ENCODE results near the gene CCNB1IP1.
A peak's percentile ranks its signal among the peaks of the same experiment; 100 is the strongest.
"Not testable (repeated sequence)": the region's sequence is repeated elsewhere in the genome, so short reads cannot be mapped to it uniquely, and the experiment has no call there.

The CCNB1IP1 gene, protein sequence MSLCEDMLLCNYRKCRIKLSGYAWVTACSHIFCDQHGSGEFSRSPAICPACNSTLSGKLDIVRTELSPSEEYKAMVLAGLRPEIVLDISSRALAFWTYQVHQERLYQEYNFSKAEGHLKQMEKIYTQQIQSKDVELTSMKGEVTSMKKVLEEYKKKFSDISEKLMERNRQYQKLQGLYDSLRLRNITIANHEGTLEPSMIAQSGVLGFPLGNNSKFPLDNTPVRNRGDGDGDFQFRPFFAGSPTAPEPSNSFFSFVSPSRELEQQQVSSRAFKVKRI

DNA sequence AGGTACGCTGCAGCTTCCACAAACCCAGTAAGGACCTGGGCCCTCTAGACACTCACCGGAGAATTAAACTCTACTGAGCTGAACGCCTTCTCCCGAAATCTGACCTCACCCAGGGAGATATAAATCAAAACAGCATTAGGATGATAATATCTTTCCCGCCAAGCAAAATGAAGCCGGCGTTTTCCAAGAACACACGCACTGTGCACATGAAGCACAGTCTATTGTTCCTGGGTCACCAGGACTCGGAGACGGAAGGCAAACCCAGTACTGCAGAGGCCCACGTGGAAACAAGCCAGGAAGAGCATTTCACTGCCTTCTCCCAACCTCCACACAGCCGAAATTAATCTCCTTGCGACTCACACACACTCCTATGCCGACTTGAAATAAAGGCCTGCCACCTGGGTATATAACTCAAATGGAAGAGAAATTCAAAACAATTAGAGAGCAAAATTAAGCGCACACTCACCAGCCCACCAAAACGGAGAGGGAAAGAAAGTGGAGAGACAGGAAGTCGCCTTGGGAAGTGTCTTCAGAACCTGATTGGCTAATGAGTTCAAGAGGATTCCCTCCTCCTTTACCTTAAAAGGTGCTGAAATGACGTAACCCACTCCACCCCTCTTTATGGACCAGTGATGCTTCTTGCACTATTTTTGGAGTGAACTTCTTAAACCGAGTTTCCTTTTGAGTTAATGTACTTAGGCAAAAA lies at the start of gene CCNB1IP1:
TSS of gene CCNB1IP1 (minus strand) at position 492 of the 706 bp plus-strand sequence. CDS start 16,756 bp downstream, outside the sequence.
- peak; percentile 52 for DNase-seq

GRCh38 chr14:20382526-20382925 lies 49.4 kb upstream of the CCNB1IP1 start:
- DNase-seq = no peak

DNA sequence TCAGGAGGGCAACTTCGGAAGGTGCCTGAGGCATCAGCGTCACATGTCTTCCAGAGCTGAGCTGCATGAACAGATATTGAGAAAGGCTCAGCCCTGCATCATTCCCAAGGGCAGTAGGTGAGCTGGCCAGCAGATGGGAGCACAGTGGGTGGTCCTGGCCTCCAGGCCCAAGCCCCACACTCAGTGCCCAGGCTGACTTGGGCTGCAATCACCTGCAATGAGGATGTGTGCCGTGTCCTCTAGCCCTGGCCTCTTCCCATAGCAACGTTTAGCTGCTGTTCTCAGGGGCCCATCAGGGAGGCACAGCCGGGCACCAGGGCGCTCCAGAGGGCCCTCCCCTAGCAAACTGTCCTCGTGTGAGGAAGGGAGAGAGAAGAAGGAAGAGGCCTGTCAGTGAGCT lies 48.3 kb upstream of the CCNB1IP1 start:
- no peak for DNase-seq

- no peak for DNase-seq
Measured at GRCh38 chr14:20380681-20381080, 47.6 kb upstream of the CCNB1IP1 start.

DNA sequence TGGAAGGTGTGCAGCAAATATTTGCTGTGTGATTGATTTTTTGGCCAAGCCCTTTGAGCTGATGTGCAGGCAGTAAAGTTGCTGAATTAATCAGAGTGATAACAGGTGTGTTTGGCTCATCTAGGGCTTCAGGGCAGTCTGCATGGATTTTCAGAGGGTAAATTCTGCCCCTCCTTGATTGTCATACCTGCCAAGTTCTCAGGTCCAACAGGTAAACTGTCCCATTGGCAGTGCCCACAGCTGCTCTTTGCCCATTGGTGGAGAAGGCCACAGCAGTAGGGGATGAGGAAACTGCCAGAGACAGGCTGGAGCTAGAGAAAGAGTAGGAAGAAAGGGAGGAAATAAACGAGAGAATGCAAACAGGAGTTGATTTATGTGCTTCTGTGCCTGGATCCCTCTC lies 46.7 kb upstream of the CCNB1IP1 start:
- DNase-seq = no peak

GRCh38 chr14:20377171-20377570 lies 44.1 kb upstream of the CCNB1IP1 start:
- DNase-seq = no peak

DNA sequence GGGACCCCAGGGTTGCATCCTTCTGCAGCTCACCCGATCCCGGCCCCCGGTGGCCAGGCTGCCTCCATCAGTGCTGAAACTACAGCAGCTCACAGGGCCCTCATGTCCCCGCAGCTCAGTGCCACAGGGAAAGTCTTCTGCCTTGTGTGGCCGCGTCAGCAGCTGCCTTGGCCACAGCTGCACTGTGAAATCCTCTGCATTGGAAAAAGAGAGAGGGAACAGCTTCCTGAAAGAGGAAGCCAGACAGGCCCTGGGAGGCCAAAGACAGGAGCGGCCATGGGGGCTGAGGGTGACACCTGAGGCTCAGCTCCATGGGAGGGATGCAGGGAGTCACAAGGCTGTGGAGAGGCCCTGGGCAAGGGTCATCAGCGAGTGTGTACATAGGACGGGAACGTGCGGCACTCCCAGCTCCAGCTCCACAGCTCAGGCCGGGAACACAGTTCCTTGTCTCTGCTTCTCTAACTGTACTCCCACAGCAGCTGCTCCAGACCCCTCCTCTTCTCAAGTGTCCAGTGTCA lies 43.1 kb upstream of the CCNB1IP1 start:
- DNase-seq = no peak

DNA sequence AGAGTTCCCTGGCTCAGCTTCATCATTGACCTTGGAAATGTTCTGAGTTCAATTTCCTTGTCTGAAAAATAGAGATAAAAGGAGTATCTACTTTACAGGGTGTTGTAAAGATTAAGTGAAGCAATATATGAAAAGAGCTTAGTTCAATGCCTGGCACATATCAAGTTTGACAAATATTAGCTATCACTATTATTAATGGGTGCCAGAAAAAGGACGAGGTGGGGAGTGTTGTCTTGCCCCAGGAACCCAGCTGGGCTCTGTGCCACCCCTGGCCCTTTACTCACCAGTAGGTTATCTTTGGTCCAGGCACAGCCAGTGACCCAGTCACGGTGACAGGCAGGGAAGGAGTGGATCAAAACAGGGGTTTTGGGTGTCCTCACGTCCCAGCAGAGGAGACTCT lies 42.4 kb upstream of the CCNB1IP1 start:
- no peak for DNase-seq

DNA sequence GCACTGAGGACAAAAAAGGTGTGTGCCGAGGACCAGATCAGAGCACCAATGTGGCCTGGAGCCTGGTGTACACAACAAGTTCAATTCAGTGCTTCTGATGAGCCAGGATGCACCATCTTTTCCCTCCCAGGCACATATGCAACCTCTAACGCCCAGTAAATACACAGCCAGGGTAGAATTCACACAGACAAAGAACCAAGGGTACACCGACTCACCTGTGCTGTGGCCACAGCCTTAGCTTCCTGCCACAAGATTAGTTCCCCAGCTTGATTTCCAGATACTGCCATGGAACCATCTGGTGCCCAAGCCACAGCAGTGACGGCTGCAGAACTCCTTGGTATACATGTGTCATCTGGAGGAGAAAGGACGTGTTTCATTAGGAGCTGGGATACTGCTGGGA lies 39.7 kb upstream of the CCNB1IP1 start:
- no peak for DNase-seq

- no peak for DNase-seq
Measured at GRCh38 chr14:20365928-20366327, 32.8 kb upstream of the CCNB1IP1 start.

- DNase-seq = not testable (repeated sequence)
Measured at GRCh38 chr14:20358474-20358873, 25.4 kb upstream of the CCNB1IP1 start.

GRCh38 chr14:20356422-20356821 lies 23.3 kb upstream of the CCNB1IP1 start:
- DNase-seq = no peak

DNA sequence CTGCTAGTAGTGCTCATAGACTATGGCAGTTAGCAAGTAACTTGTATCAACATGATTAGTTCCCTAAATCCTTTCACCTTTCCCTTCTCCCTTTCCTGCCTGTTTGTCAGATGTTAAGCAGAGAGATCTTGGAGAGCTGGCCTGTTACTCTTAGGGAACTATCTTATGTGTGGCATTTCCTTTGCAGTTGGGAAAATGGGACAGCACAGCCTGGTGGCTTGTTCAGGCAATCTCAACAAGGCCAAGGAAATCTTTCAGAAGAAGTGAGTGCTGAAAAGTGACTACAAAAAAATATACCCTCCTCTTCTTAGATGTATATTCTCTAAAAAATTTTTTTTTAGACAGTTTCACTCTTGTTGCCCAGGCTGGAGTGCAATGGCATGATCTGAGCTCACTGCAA lies 17.8 kb upstream of the CCNB1IP1 start:
- DNase-seq = no peak

DNA sequence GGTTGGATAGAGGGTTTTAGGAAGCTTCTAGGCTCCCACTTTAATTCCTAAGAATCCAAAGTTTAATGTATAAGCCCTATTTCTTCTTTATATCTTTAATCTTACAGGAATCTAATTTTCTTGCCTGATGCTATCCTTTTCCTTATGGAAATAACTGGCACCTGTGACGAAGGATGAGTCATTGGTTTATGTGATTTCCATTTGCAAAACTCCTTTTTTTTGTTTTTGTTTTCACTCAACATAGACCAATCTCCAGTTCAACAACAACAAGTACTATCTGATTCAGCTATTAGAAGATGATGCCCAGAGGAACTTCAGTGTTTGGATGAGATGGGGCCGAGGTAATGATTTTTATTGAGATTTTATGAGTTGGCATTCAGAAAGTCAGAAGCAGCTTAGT lies 17.2 kb upstream of the CCNB1IP1 start:
- no peak for DNase-seq

GRCh38 chr14:20347747-20348146 lies 14.7 kb upstream of the CCNB1IP1 start:
- DNase-seq = no peak

GRCh38 chr14:20346713-20347112 lies 13.6 kb upstream of the CCNB1IP1 start:
- DNase-seq = no peak

DNA sequence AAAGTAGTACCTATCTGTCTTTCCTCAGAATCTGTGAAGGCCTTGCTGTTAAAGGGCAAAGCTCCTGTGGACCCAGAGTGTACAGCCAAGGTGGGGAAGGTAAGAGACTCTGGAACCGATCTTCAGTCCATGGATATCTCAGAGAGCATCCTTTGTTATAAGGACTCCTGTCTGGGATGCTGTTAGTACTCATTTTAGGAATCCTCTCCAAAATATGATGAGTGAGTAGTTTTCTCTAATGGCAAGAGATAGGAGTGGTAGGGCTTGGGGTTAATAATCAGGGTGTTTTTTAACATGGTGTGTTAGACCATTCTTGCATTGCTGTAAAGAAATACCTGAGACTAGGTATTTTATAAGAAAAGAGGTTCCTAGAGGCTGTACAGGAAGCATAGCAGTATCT lies 12.3 kb upstream of the CCNB1IP1 start:
- DNase-seq = no peak

- no peak for DNase-seq
Measured at GRCh38 chr14:20343862-20344220, 10.8 kb upstream of the CCNB1IP1 start.

DNA sequence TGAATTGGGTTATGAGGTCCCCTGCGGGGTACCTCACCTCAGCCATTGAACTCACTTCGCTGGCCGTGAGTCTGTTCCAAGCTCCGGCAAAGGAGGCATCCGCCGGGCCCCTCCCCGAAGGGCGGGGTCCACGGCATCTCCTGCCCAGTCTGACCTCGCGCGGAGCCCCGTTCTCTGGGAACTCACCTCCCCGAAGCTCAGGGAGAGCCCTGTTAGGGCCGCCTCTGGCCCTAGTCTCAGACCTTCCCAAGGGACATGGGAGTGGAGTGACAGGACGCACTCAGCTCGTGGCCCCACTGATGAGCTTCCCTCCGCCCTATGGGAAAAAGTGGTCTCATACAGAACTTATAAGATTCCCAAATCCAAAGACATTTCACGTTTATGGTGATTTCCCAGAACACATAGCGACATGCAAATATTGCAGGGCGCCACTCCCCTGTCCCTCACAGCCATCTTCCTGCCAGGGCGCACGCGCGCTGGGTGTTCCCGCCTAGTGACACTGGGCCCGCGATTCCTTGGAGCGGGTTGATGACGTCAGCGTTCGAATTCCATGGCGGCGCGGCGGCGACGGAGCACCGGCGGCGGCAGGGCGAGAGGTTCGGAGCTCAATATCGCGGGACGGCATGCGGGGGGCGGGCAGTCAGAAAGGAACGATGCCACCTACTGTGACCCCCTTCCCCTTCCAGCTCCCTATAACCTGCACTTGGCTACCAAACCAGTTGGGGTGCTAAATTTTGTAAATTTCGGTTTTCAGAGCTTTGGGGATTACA lies 10.2 kb upstream of the CCNB1IP1 start, which contains the start of gene PARP2:
TSS of gene PARP2 (plus strand) at position 544 of the 770 bp plus-strand sequence. CDS start at position 551, 7 bp downstream.
- DNase-seq = peak; percentile 98

GRCh38 chr14:20341646-20342045 lies 8.6 kb upstream of the CCNB1IP1 start:
- DNase-seq = no peak

DNA sequence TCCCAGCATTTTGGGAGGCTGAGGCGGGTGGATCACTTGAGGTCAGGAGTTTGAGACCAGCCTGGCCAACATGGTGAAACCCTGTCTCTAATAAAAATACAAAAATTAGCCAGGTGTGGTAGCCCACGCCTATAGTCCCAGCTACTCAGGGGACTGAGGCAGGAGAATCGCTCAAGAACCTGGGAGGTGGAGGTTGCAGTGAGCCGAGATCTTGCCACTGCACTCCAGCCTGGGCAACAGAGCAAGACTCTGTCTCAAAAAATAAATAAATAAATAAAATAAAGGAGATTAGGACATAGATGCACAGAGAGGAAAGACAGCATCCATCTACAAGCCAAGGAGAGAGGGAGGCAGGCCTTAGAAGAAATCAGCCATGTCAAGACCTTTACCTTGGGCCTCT lies 8.0 kb upstream of the CCNB1IP1 start:
- not testable (repeated sequence) for DNase-seq

DNA sequence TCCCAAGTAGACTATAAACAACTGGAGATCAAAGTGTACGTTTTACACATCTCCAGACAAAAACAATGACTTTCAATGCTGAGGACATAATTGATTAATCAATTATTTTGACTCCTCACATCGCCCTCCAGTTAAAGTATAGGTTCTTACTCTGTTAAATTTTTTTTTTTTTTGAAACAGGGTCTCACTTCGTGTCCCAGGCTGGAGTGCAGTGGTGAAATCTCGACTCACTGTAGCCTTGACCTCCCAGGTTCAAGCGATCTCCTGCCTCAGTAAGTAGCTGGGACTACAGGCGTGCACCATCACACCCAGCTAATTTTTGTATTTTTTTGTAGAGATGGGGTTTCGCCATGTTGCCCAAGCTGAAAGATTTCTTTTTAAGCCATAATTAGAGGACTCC lies 938 bp upstream of the CCNB1IP1 start:
- no peak for DNase-seq

GRCh38 chr14:20333494-20333841 lies 389 bp upstream of the CCNB1IP1 start:
- no peak for DNase-seq

DNA sequence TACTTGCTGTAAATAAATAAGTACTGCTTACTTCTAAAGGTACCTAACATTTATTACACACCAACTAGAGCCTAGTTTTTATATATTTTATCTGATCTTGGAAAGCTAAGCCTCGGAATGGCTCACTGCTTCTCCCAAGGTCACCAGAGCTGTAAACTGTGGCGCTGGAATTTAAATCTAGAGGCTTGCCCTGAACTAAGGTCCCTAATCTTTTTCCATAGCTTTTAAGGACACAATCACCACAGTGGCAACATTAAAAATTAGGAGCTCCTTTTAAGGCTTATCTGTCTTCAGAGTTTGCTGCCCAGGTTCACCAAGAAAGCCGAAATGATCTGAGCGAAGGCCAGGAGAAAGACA lies 670 bp downstream of the CCNB1IP1 start:
- DNase-seq = no peak

Data from activated CD4-positive, alpha-beta T cell treated with anti-CD3 and anti-CD28 coated beads for 48 hours (primary cell).